Measurements from ENCODE around the gene ATG5.

The ATG5 gene

DNA sequence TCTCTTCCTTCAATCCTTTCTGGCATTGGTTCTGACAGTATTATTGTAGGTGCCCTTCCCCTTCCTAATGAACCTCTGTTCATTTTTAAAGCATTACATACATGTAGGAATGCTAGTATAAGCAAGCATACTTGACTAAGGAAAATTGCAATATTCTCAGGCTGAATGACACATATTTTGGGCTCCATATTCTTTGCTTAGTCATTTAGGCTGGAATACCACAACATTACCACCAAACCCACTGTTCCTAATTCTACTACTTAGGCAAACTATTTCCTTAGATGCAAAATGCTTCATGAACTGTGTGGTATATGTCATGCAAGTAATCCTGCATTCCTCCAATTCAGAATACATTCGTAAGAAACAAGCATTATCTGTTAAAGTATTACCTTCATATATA, 125.6 kb downstream of the ATG5 start:
- no peak overlapping the region for H3K4ac ChIP-seq (ENCODE audit: low read depth, low read length)
- H3K4me1 ChIP-seq (ENCODE audit: control insufficient read depth in 1 of 2, insufficient read depth in 2 of 2, low read length in 2 of 2): no peaks in the 10 kb centered on the region
- H3K9me3 ChIP-seq (ENCODE audit: insufficient read depth, low read depth, low read length): no peaks in the 10 kb centered on the region
- H3K14ac ChIP-seq (ENCODE audit: low read length): no peak overlapping the region
- no peak overlapping the region for H2BK5ac ChIP-seq (ENCODE audit: low read depth, low read length, poor library complexity)
- no peaks in the 10 kb centered on the region for H3K27me3 ChIP-seq (ENCODE audit: insufficient read depth, low read length)
- H4K8ac ChIP-seq (ENCODE audit: low read depth, low read length): no peak overlapping the region
- peaks cover 0 to 3% of the 10 kb centered on the region in 2 experiments for H3K36me3 ChIP-seq (ENCODE audit: control insufficient read depth in 1 of 2, insufficient read depth in 2 of 2, low read length in 2 of 2)
- no peak overlapping the region for H4K91ac ChIP-seq (ENCODE audit: low read depth, low read length)
- no peak overlapping the region for H2AK5ac ChIP-seq (ENCODE audit: low read length)
- no peaks in the 10 kb centered on the region for H3K79me1 ChIP-seq (ENCODE audit: low read length)
- DNase-seq: peak; percentile 3 to 43
- no peak overlapping the region for H3K9ac ChIP-seq (ENCODE audit: low read length)
- WGBS (ENCODE audit: extremely low coverage, insufficient coverage, insufficient read length): no CpG with 5 or more reads among the region's 1 CpG
- no peak overlapping the region for H3K18ac ChIP-seq (ENCODE audit: low read length)
- no peak overlapping the region for H2BK12ac ChIP-seq (ENCODE audit: low read length)
- H2AFZ ChIP-seq (ENCODE audit: insufficient read depth, low read length, poor library complexity): no peak overlapping the region
- no peak overlapping the region for H3K23ac ChIP-seq (ENCODE audit: low read length)
- H3K4me2 ChIP-seq (ENCODE audit: low read length): no peak overlapping the region
- no peak overlapping the region for H3K27ac ChIP-seq (ENCODE audit: low read depth, low read length)
- no peak overlapping the region for H2BK120ac ChIP-seq (ENCODE audit: insufficient read depth, low read length, poor library complexity)
- no peaks in the 10 kb centered on the region for H3K79me2 ChIP-seq (ENCODE audit: control insufficient read depth, insufficient read depth, low read length, poor library complexity)
- H3K4me3 ChIP-seq (ENCODE audit: low read depth, low read length): no peak overlapping the region
- H4K12ac ChIP-seq (ENCODE audit: low read depth, low read length): no peak overlapping the region

DNA sequence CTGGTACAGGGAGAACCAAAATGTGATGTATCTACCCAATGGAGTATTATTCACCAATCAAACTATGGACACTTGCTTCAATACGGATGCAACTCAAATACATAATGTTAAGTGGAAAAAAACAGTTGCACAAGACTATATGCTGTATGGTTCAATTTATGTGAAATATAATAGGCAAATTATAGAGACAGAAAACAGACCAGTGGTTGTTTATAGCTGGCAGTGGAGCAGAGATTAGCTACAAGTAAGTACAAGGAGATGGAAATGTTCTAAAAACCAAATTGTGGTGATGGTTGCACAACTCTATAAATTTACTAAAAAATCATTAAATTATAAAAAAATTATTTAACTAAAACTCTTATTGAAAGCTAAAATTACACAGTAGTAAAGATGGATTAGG, 126.2 kb downstream of the ATG5 start:
- peaks cover 0 to 3% of the 10 kb centered on the region in 2 experiments for H3K36me3 ChIP-seq (ENCODE audit: control insufficient read depth in 1 of 2, insufficient read depth in 2 of 2, low read length in 2 of 2)
- H3K4ac ChIP-seq (ENCODE audit: low read depth, low read length): no peak overlapping the region
- no peaks in the 10 kb centered on the region for H3K27me3 ChIP-seq (ENCODE audit: insufficient read depth, low read length)
- H4K12ac ChIP-seq (ENCODE audit: low read depth, low read length): no peak overlapping the region
- no peak overlapping the region for H3K9ac ChIP-seq (ENCODE audit: low read length)
- DNase-seq: no peak
- no peak overlapping the region for H2BK12ac ChIP-seq (ENCODE audit: low read length)
- no peaks in the 10 kb centered on the region for H3K4me1 ChIP-seq (ENCODE audit: control insufficient read depth in 1 of 2, insufficient read depth in 2 of 2, low read length in 2 of 2)
- H3K14ac ChIP-seq (ENCODE audit: low read length): no peak overlapping the region
- WGBS (ENCODE audit: extremely low coverage, insufficient coverage, insufficient read length): no CpG with 5 or more reads among the region's 1 CpG
- no peak overlapping the region for H3K27ac ChIP-seq (ENCODE audit: low read depth, low read length)
- H3K4me3 ChIP-seq (ENCODE audit: low read depth, low read length): no peak overlapping the region
- no peak overlapping the region for H2AK5ac ChIP-seq (ENCODE audit: low read length)
- no peak overlapping the region for H2BK120ac ChIP-seq (ENCODE audit: insufficient read depth, low read length, poor library complexity)
- no peak overlapping the region for H3K23ac ChIP-seq (ENCODE audit: low read length)
- no peaks in the 10 kb centered on the region for H3K79me2 ChIP-seq (ENCODE audit: control insufficient read depth, insufficient read depth, low read length, poor library complexity)
- H3K9me3 ChIP-seq (ENCODE audit: insufficient read depth, low read depth, low read length): no peaks in the 10 kb centered on the region
- no peak overlapping the region for H4K8ac ChIP-seq (ENCODE audit: low read depth, low read length)
- no peak overlapping the region for H4K91ac ChIP-seq (ENCODE audit: low read depth, low read length)
- H2BK5ac ChIP-seq (ENCODE audit: low read depth, low read length, poor library complexity): no peak overlapping the region
- no peak overlapping the region for H3K18ac ChIP-seq (ENCODE audit: low read length)
- H2AFZ ChIP-seq (ENCODE audit: insufficient read depth, low read length, poor library complexity): no peak overlapping the region
- no peaks in the 10 kb centered on the region for H3K79me1 ChIP-seq (ENCODE audit: low read length)
- H3K4me2 ChIP-seq (ENCODE audit: low read length): no peak overlapping the region

GRCh38 chr6:106197441-106197840, 128.1 kb downstream of the ATG5 start:
- H2AFZ ChIP-seq (ENCODE audit: insufficient read depth, low read length, poor library complexity): no peak overlapping the region

DNA sequence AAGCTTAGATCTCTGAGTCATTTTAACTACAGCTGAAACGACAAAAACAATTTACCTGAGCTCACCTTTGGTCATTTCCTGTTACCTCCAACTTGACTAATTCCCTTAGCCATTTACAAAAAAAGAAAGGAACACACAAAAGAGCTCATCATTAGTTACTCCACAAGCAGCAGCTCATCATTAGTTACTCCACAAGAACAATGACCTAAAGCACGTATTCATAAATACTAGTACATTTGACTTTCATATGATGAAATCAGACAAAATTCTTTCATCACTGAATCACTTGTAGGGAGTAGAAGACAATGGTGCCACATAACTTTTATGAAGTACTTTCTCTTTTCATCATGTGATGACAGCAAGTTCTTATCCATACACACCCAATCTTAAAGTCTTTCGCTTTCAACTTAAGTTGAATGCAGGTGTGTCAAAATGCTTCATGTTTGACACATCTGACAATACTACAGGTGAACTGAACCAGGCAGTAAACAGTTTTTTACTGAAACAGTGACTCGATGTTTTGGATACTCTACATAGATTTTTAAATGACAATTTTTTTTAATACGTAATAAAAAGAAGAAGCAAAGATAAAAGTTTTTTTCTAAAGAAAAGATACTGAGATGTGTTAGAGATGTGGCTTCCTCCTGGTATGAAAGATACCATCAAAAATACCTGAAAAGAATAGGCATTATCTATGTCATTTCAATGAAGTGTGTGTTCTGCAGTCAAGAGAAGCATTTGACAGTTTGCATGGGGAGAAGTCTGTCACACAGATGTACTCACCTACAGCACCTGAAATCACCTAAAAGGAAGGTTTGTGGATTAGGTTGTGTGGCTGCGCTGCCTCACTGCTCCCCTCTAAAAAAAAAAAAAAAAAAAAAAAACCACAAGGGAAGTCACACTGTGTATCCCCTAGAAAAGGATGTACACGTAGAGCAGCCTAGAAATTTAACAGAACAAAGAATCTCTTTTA, 130.3 kb downstream of the ATG5 start:
- Histone ChIP-seq H2BK12ac (ENCODE audit: low read length) (no peak overlapping the region), H4K91ac (ENCODE audit: low read depth, low read length) (no peak overlapping the region)
- WGBS (ENCODE audit: extremely low coverage, insufficient coverage, insufficient read length): no CpG with 5 or more reads among the region's 7 CpGs

More at GRCh38 chr6:106197441-106197840, 128.1 kb downstream of the ATG5 start:
- Histone ChIP-seq H3K27ac (ENCODE audit: low read depth, low read length) (no peak overlapping the region), H4K91ac (ENCODE audit: low read depth, low read length) (no peak overlapping the region), H3K79me1 (ENCODE audit: low read length) (no peaks in the 10 kb centered on the region), H2BK5ac (ENCODE audit: low read depth, low read length, poor library complexity) (no peak overlapping the region), H2AK5ac (ENCODE audit: low read length) (no peak overlapping the region), H3K4me3 (ENCODE audit: low read depth, low read length) (no peak overlapping the region), H3K79me2 (ENCODE audit: control insufficient read depth, insufficient read depth, low read length, poor library complexity) (no peaks in the 10 kb centered on the region), H2BK12ac (ENCODE audit: low read length) (no peak overlapping the region), H3K9me3 (ENCODE audit: insufficient read depth, low read depth, low read length) (no peaks in the 10 kb centered on the region), H3K23ac (ENCODE audit: low read length) (no peak overlapping the region), H3K36me3 (ENCODE audit: control insufficient read depth in 1 of 2, insufficient read depth in 2 of 2, low read length in 2 of 2) (peaks cover 0 to 3% of the 10 kb centered on the region in 2 experiments), H3K9ac (ENCODE audit: low read length) (no peak overlapping the region), H4K12ac (ENCODE audit: low read depth, low read length) (no peak overlapping the region), H3K14ac (ENCODE audit: low read length) (no peak overlapping the region), H3K27me3 (ENCODE audit: insufficient read depth, low read length) (no peaks in the 10 kb centered on the region), H4K8ac (ENCODE audit: low read depth, low read length) (no peak overlapping the region), H3K4ac (ENCODE audit: low read depth, low read length) (no peak overlapping the region), H2BK120ac (ENCODE audit: insufficient read depth, low read length, poor library complexity) (no peak overlapping the region), H3K4me2 (ENCODE audit: low read length) (no peak overlapping the region), H3K4me1 (ENCODE audit: control insufficient read depth in 1 of 2, insufficient read depth in 2 of 2, low read length in 2 of 2) (no peaks in the 10 kb centered on the region), H3K18ac (ENCODE audit: low read length) (no peak overlapping the region)
- no CpG with 5 or more reads among the region's 4 CpGs for WGBS (ENCODE audit: extremely low coverage, insufficient coverage, insufficient read length)
- DNase-seq: no peak

More for the DNA sequence above, 130.3 kb downstream of the ATG5 start:
- H3K4me1 ChIP-seq (ENCODE audit: control insufficient read depth in 1 of 2, insufficient read depth in 2 of 2, low read length in 2 of 2): no peaks in the 10 kb centered on the region
- H3K14ac ChIP-seq (ENCODE audit: low read length): no peak overlapping the region
- no peak overlapping the region for H4K12ac ChIP-seq (ENCODE audit: low read depth, low read length)
- no peak overlapping the region for H4K8ac ChIP-seq (ENCODE audit: low read depth, low read length)
- H3K23ac ChIP-seq (ENCODE audit: low read length): no peak overlapping the region
- H3K18ac ChIP-seq (ENCODE audit: low read length): no peak overlapping the region
- H3K79me1 ChIP-seq (ENCODE audit: low read length): no peaks in the 10 kb centered on the region
- no peak overlapping the region for H2AK5ac ChIP-seq (ENCODE audit: low read length)
- H3K27ac ChIP-seq (ENCODE audit: low read depth, low read length): no peak overlapping the region
- H2AFZ ChIP-seq (ENCODE audit: insufficient read depth, low read length, poor library complexity): no peak overlapping the region
- DNase-seq: peak; percentile 39 to 87
- H2BK120ac ChIP-seq (ENCODE audit: insufficient read depth, low read length, poor library complexity): no peak overlapping the region
- H3K4ac ChIP-seq (ENCODE audit: low read depth, low read length): no peak overlapping the region
- peaks cover 0 to 2% of the 10 kb centered on the region in 2 experiments for H3K36me3 ChIP-seq (ENCODE audit: control insufficient read depth in 1 of 2, insufficient read depth in 2 of 2, low read length in 2 of 2)
- H3K9ac ChIP-seq (ENCODE audit: low read length): no peak overlapping the region
- no peaks in the 10 kb centered on the region for H3K79me2 ChIP-seq (ENCODE audit: control insufficient read depth, insufficient read depth, low read length, poor library complexity)
- no peak overlapping the region for H3K4me2 ChIP-seq (ENCODE audit: low read length)
- H3K27me3 ChIP-seq (ENCODE audit: insufficient read depth, low read length): no peaks in the 10 kb centered on the region
- H2BK5ac ChIP-seq (ENCODE audit: low read depth, low read length, poor library complexity): no peak overlapping the region
- no peaks in the 10 kb centered on the region for H3K9me3 ChIP-seq (ENCODE audit: insufficient read depth, low read depth, low read length)
- no peak overlapping the region for H3K4me3 ChIP-seq (ENCODE audit: low read depth, low read length)

All from trophoblast cell (in vitro differentiated cells and primary cell).